ENCODE data around the gene IKBKG. TPM values are rescaled to one million over a fixed set of nuclear protein-coding genes. Genes with fewer than 3 reads are reported as not detected.
A peak's percentile ranks its signal among the peaks of the same experiment; 100 is the strongest.

The IKBKG gene
- total and polyA plus RNA-seq, 2 of the 13 experiments (the other 11 are each of a cell fraction or from before 2014, with no cell fraction given) = 30.6 to 44.3 TPM

DNA sequence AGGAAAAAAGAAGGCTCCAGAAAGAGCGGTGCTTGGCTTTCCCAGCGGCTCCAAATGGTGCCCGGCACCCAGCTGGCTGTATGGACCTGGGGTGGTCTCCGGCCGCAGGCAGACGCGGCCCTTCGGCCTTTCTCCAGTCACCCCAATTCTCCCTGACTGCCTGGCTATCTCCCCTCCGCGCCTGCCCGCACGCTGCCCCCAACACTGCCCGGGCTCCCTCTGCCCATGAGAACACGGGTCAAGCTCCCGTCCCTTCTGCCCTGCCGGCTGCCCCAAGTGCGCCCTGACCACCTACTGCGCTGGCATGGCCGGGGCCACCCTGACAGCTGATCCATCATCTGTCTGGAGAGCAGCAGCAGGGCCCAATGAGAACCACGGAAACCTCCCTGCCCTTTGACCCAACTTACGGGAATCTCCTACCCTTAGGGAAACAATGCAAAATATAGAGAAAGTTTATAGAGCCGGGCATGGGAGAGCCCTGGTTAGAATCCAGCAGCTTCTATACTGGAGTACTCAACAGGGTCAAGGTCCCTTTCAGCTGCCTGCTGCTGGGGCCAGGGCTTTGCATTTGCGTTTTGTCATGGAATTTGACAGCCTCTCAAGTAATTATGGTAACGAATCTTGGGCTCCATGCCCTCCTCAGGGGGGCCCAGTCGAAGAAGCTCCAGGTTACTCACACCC, 30.2 kb upstream of the IKBKG start (continued):
- TF ChIP-seq ZNF292 (CRISPR knock-in tag; IDR thresholded peaks at IDR 0.05; ENCODE audit: borderline replicate concordance, low read depth) = no peak
- TF ChIP-seq GZF1 (CRISPR knock-in tag; IDR thresholded peaks at IDR 0.05) = peak; percentile 94; the same call in 1 of the 2 replicates
- 0 out of 2 replicates have a peak, but pooled peaks have one; percentile 39 for TF ChIP-seq ZFP36L1 (CRISPR knock-in tag; IDR thresholded peaks at IDR 0.05)
- TF ChIP-seq PBX2 (CRISPR knock-in tag; IDR thresholded peaks at IDR 0.05) = peak; percentile 60; the same call in 1 of the 2 replicates
- TF ChIP-seq, protein P1, sequence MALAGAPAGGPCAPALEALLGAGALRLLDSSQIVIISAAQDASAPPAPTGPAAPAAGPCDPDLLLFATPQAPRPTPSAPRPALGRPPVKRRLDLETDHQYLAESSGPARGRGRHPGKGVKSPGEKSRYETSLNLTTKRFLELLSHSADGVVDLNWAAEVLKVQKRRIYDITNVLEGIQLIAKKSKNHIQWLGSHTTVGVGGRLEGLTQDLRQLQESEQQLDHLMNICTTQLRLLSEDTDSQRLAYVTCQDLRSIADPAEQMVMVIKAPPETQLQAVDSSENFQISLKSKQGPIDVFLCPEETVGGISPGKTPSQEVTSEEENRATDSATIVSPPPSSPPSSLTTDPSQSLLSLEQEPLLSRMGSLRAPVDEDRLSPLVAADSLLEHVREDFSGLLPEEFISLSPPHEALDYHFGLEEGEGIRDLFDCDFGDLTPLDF (CRISPR knock-in tag; IDR thresholded peaks at IDR 0.05) = no peak
- peak; percentile 13; the same call in 1 of the 2 replicates for TF ChIP-seq NFYB (CRISPR knock-in tag; IDR thresholded peaks at IDR 0.05)
- no peak for TF ChIP-seq ZZZ3 (CRISPR knock-in tag; IDR thresholded peaks at IDR 0.05; ENCODE audit: borderline replicate concordance)
- TF ChIP-seq PHF21A (CRISPR knock-in tag; IDR thresholded peaks at IDR 0.05) = 0 out of 2 replicates have a peak, but pooled peaks have one; percentile 49
- TF ChIP-seq NFE2 (CRISPR knock-in tag; IDR thresholded peaks at IDR 0.05) = no peak
- TF ChIP-seq, protein P2, sequence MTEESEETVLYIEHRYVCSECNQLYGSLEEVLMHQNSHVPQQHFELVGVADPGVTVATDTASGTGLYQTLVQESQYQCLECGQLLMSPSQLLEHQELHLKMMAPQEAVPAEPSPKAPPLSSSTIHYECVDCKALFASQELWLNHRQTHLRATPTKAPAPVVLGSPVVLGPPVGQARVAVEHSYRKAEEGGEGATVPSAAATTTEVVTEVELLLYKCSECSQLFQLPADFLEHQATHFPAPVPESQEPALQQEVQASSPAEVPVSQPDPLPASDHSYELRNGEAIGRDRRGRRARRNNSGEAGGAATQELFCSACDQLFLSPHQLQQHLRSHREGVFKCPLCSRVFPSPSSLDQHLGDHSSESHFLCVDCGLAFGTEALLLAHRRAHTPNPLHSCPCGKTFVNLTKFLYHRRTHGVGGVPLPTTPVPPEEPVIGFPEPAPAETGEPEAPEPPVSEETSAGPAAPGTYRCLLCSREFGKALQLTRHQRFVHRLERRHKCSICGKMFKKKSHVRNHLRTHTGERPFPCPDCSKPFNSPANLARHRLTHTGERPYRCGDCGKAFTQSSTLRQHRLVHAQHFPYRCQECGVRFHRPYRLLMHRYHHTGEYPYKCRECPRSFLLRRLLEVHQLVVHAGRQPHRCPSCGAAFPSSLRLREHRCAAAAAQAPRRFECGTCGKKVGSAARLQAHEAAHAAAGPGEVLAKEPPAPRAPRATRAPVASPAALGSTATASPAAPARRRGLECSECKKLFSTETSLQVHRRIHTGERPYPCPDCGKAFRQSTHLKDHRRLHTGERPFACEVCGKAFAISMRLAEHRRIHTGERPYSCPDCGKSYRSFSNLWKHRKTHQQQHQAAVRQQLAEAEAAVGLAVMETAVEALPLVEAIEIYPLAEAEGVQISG (CRISPR knock-in tag; IDR thresholded peaks at IDR 0.05) = peak; percentile 17; the same call in 1 of the 2 replicates
- TF ChIP-seq NR2C2 (CRISPR knock-in tag; IDR thresholded peaks at IDR 0.05; ENCODE audit: borderline replicate concordance) = peak; percentile 88
- TF ChIP-seq PAXIP1 (CRISPR knock-in tag; conservative IDR thresholded peaks at IDR 0.05) = peak; percentile 41
- no peak for TF ChIP-seq ZSCAN29 (CRISPR knock-in tag; conservative IDR thresholded peaks at IDR 0.05)
- no peak for TF ChIP-seq ZNF367 (CRISPR knock-in tag; IDR thresholded peaks at IDR 0.05; ENCODE audit: borderline replicate concordance)
- TF ChIP-seq NR2F6 (IDR thresholded peaks at IDR 0.05) = peak; percentile 72
- TF ChIP-seq NR2F6 (CRISPR knock-in tag; IDR thresholded peaks at IDR 0.05) = peak; percentile 81
- TF ChIP-seq ZNF570 (CRISPR knock-in tag; IDR thresholded peaks at IDR 0.05; ENCODE audit: borderline replicate concordance) = no peak
